HEK293 (cell line): ENCODE results near the gene RANBP3L.

Source experiments
- EGR2 ChIP-seq: fragments of 450-650 bp; formaldehyde crosslinking; IDR thresholded peaks from 2 replicates; pipeline ENCODE4 v1.5.1; 2016; ENCODE audit warnings: low read depth, missing biosample characterization, missing genetic modification characterization
- GLI4 ChIP-seq: fragments of 450-650 bp; formaldehyde crosslinking; IDR thresholded peaks from 2 replicates; pipeline ENCODE4 v1.5.1; 2016; ENCODE audit warnings: missing biosample characterization, missing genetic modification characterization
- GLIS2 ChIP-seq: fragments of 450-650 bp; formaldehyde crosslinking; IDR thresholded peaks from 2 replicates; pipeline ENCODE4 v1.5.1; 2016; ENCODE audit warnings: missing biosample characterization, missing genetic modification characterization
- HOXC10 ChIP-seq: sonication (generic); formaldehyde crosslinking; IDR thresholded peaks from 2 replicates; pipeline ENCODE4 v1.8.1; 2023; ENCODE audit warnings: mild to moderate bottlenecking, missing genetic modification reagents
- HOXD13 ChIP-seq: sonication (generic); formaldehyde crosslinking; IDR thresholded peaks from 2 replicates; pipeline ENCODE4 v1.8.0; 2022; ENCODE audit warnings: missing genetic modification reagents, borderline replicate concordance
- KLF17 ChIP-seq: fragments of 450-650 bp; formaldehyde crosslinking; IDR thresholded peaks from 2 replicates; pipeline ENCODE4 v1.5.1; 2016; ENCODE audit warnings: missing biosample characterization, missing genetic modification characterization
- PATZ1 ChIP-seq: fragments of 450-650 bp; formaldehyde crosslinking; IDR thresholded peaks from 2 replicates; pipeline ENCODE4 v1.5.1; 2016; ENCODE audit warnings: missing biosample characterization, missing genetic modification characterization
- SP7 ChIP-seq: fragments of 450-650 bp; formaldehyde crosslinking; IDR thresholded peaks from 2 replicates; pipeline ENCODE4 v1.5.1; 2016; ENCODE audit warnings: missing biosample characterization, missing genetic modification characterization
- ZBTB1 ChIP-seq: fragments of 450-650 bp; formaldehyde crosslinking; IDR thresholded peaks from 2 replicates; pipeline ENCODE4 v1.5.1; 2016; ENCODE audit warnings: missing biosample characterization, missing genetic modification characterization
- ZBTB48 ChIP-seq: fragments of 450-650 bp; formaldehyde crosslinking; IDR thresholded peaks from 2 replicates; pipeline ENCODE4 v1.5.1; 2016; ENCODE audit warnings: missing biosample characterization, missing genetic modification characterization
- ZFP37 ChIP-seq: fragments of 450-650 bp; formaldehyde crosslinking; IDR thresholded peaks from 2 replicates; pipeline ENCODE4 v1.5.1; 2016; ENCODE audit warnings: missing biosample characterization, missing genetic modification characterization
- ZIC2 ChIP-seq: fragments of 450-650 bp; formaldehyde crosslinking; IDR thresholded peaks from 2 replicates; pipeline ENCODE4 v1.5.1; 2016; ENCODE audit warnings: missing biosample characterization, missing genetic modification characterization
- ZNF140 ChIP-seq: fragments of 450-650 bp; formaldehyde crosslinking; IDR thresholded peaks from 2 replicates; pipeline ENCODE4 v1.5.1; 2016; ENCODE audit warnings: missing biosample characterization, missing genetic modification characterization
- ZNF146 ChIP-seq: fragments of 450-650 bp; formaldehyde crosslinking; IDR thresholded peaks from 2 replicates; pipeline ENCODE4 v1.5.1; 2016; ENCODE audit warnings: missing biosample characterization, missing genetic modification characterization
- ZNF184 ChIP-seq: fragments of 450-650 bp; IDR thresholded peaks from 2 replicates; pipeline ENCODE4 v1.5.1; 2018; ENCODE audit warnings: missing biosample characterization, mild to moderate bottlenecking, missing genetic modification characterization
- ZNF324 ChIP-seq: fragments of 450-650 bp; formaldehyde crosslinking; IDR thresholded peaks from 2 replicates; pipeline ENCODE4 v1.5.1; 2016; ENCODE audit warnings: missing biosample characterization, missing genetic modification characterization
- ZNF366 ChIP-seq: fragments of 450-650 bp; formaldehyde crosslinking; conservative IDR thresholded peaks from 2 replicates; pipeline ENCODE4 v1.5.1; 2016; ENCODE audit warnings: missing biosample characterization, missing genetic modification characterization
- ZNF394 ChIP-seq: fragments of 450-650 bp; formaldehyde crosslinking; IDR thresholded peaks from 2 replicates; pipeline ENCODE4 v1.5.1; 2016; ENCODE audit warnings: missing biosample characterization, missing genetic modification characterization, mild to moderate bottlenecking, moderate library complexity, borderline replicate concordance
- ZNF501 ChIP-seq: fragments of 450-650 bp; formaldehyde crosslinking; IDR thresholded peaks from 2 replicates; pipeline ENCODE4 v1.5.1; 2016; ENCODE audit warnings: missing biosample characterization, missing genetic modification characterization
- ZNF530 ChIP-seq: fragments of 450-650 bp; formaldehyde crosslinking; IDR thresholded peaks from 2 replicates; pipeline ENCODE4 v1.5.1; 2016; ENCODE audit warnings: low read depth, missing biosample characterization, missing genetic modification characterization
- ZNF548 ChIP-seq: fragments of 450-650 bp; formaldehyde crosslinking; IDR thresholded peaks from 2 replicates; pipeline ENCODE4 v1.5.1; 2016; ENCODE audit warnings: missing biosample characterization, missing genetic modification characterization
- ZNF610 ChIP-seq: fragments of 450-650 bp; formaldehyde crosslinking; IDR thresholded peaks from 2 replicates; pipeline ENCODE4 v1.5.1; 2016; ENCODE audit warnings: missing biosample characterization, missing genetic modification characterization, borderline replicate concordance
- TF ChIP-seq, protein P1 (sequence below): fragments of 450-650 bp; formaldehyde crosslinking; IDR thresholded peaks from 2 replicates; pipeline ENCODE4 v1.5.1; 2016; ENCODE audit warnings: missing biosample characterization, missing genetic modification characterization
- TF ChIP-seq, protein P2 (sequence below): fragments of 450-650 bp; formaldehyde crosslinking; IDR thresholded peaks from 2 replicates; pipeline ENCODE4 v1.5.1; 2016; ENCODE audit warnings: missing biosample characterization, missing genetic modification characterization
- TF ChIP-seq, protein P3 (sequence below): fragments of 450-650 bp; formaldehyde crosslinking; IDR thresholded peaks from 2 replicates; pipeline ENCODE4 v1.5.1; 2016; ENCODE audit warnings: missing biosample characterization, missing genetic modification characterization, low read depth
- TF ChIP-seq, protein P4 (sequence below): fragments of 450-650 bp; formaldehyde crosslinking; IDR thresholded peaks from 2 replicates; pipeline ENCODE4 v1.5.1; 2016; ENCODE audit warnings: missing biosample characterization, missing genetic modification characterization

RANBP3L gene

GRCh38 chr5:36240779-36241630, 60.7 kb downstream of the RANBP3L start (continued):
- TF ChIP-seq ZNF324 (tag by site-specific recombination) (peak; percentile 58; the same call in 1 of the 2 replicates), PATZ1 (peak; percentile 95), ZNF394 (tag by site-specific recombination) (peak; percentile 31; the same call in 1 of the 2 replicates), ZNF548 (tag by site-specific recombination) (no peak), ZFP37 (tag by site-specific recombination) (peak; percentile 82; the same call in 1 of the 2 replicates), HOXD13 (no peak), ZNF501 (tag by site-specific recombination) (peak; percentile 82; the same call in 1 of the 2 replicates), ZNF140 (tag by site-specific recombination) (no peak), ZBTB1 (tag by site-specific recombination) (0 out of 2 replicates have a peak, but pooled peaks have one; percentile 29), ZNF530 (no peak), ZNF184 (no peak), ZNF610 (0 out of 2 replicates have a peak, but pooled peaks have one; percentile 21), EGR2 (tag by site-specific recombination) (peak; percentile 38; the same call in 1 of the 2 replicates), ZIC2 (tag by site-specific recombination) (peak; percentile 70; the same call in 1 of the 2 replicates), GLI4 (tag by site-specific recombination) (peak; percentile 68), GLIS2 (tag by site-specific recombination) (peak; percentile 96), SP7 (tag by site-specific recombination) (peak; percentile 50), HOXC10 (CRISPR knock-in tag) (no peak), ZNF366 (peak; percentile 47; the same call in 1 of the 2 replicates), ZBTB48 (tag by site-specific recombination) (peak; percentile 96), KLF17 (tag by site-specific recombination) (peak; percentile 75), ZNF146 (0 out of 2 replicates have a peak, but pooled peaks have one; percentile 7)
- TF ChIP-seq, protein P1, sequence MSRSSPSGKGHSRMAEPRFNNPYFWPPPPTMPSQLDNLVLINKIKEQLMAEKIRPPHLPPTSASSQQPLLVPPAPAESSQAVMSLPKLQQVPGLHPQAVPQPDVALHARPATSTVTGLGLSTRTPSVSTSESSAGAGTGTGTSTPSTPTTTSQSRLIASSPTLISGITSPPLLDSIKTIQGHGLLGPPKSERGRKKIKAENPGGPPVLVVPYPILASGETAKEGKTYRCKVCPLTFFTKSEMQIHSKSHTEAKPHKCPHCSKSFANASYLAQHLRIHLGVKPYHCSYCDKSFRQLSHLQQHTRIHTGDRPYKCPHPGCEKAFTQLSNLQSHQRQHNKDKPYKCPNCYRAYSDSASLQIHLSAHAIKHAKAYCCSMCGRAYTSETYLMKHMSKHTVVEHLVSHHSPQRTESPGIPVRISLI = no peak
- TF ChIP-seq, protein P2, sequence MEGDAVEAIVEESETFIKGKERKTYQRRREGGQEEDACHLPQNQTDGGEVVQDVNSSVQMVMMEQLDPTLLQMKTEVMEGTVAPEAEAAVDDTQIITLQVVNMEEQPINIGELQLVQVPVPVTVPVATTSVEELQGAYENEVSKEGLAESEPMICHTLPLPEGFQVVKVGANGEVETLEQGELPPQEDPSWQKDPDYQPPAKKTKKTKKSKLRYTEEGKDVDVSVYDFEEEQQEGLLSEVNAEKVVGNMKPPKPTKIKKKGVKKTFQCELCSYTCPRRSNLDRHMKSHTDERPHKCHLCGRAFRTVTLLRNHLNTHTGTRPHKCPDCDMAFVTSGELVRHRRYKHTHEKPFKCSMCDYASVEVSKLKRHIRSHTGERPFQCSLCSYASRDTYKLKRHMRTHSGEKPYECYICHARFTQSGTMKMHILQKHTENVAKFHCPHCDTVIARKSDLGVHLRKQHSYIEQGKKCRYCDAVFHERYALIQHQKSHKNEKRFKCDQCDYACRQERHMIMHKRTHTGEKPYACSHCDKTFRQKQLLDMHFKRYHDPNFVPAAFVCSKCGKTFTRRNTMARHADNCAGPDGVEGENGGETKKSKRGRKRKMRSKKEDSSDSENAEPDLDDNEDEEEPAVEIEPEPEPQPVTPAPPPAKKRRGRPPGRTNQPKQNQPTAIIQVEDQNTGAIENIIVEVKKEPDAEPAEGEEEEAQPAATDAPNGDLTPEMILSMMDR = peak; percentile 78
- TF ChIP-seq, protein P3, sequence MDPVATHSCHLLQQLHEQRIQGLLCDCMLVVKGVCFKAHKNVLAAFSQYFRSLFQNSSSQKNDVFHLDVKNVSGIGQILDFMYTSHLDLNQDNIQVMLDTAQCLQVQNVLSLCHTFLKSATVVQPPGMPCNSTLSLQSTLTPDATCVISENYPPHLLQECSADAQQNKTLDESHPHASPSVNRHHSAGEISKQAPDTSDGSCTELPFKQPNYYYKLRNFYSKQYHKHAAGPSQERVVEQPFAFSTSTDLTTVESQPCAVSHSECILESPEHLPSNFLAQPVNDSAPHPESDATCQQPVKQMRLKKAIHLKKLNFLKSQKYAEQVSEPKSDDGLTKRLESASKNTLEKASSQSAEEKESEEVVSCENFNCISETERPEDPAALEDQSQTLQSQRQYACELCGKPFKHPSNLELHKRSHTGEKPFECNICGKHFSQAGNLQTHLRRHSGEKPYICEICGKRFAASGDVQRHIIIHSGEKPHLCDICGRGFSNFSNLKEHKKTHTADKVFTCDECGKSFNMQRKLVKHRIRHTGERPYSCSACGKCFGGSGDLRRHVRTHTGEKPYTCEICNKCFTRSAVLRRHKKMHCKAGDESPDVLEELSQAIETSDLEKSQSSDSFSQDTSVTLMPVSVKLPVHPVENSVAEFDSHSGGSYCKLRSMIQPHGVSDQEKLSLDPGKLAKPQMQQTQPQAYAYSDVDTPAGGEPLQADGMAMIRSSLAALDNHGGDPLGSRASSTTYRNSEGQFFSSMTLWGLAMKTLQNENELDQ (tag by site-specific recombination) = no peak
- TF ChIP-seq, protein P4, sequence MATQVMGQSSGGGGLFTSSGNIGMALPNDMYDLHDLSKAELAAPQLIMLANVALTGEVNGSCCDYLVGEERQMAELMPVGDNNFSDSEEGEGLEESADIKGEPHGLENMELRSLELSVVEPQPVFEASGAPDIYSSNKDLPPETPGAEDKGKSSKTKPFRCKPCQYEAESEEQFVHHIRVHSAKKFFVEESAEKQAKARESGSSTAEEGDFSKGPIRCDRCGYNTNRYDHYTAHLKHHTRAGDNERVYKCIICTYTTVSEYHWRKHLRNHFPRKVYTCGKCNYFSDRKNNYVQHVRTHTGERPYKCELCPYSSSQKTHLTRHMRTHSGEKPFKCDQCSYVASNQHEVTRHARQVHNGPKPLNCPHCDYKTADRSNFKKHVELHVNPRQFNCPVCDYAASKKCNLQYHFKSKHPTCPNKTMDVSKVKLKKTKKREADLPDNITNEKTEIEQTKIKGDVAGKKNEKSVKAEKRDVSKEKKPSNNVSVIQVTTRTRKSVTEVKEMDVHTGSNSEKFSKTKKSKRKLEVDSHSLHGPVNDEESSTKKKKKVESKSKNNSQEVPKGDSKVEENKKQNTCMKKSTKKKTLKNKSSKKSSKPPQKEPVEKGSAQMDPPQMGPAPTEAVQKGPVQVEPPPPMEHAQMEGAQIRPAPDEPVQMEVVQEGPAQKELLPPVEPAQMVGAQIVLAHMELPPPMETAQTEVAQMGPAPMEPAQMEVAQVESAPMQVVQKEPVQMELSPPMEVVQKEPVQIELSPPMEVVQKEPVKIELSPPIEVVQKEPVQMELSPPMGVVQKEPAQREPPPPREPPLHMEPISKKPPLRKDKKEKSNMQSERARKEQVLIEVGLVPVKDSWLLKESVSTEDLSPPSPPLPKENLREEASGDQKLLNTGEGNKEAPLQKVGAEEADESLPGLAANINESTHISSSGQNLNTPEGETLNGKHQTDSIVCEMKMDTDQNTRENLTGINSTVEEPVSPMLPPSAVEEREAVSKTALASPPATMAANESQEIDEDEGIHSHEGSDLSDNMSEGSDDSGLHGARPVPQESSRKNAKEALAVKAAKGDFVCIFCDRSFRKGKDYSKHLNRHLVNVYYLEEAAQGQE = peak; percentile 74
